ENCODE data around the gene MAST4. TPM values are rescaled to one million over a fixed set of nuclear protein-coding genes. Genes with fewer than 3 reads are reported as not detected.

The MAST4 gene
- total RNA-seq, 2 donors from 2014 or later = 30.5 to 47.8 TPM

DNA sequence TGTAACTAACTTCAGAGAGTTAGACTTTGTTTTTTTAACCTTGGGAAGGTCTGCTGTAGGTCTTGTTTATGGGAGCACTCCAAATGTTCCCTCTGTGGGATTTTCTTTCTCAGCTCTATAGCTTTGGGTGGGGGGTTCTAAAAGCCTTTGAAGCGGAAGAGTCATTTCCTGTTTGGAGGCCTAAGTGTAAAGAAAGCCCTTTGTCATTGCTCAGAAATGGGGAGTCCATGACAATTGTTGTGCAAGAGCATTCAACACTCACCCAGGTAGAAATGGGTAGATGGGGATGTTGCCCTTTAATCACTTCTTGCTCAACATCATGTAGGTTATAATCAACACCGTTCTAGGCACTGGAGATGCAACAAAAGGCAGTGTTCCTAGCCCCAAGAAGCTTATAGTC, 30.3 kb upstream of the MAST4 start:
- Histone ChIP-seq H3K4me3 (no peak overlapping the region), H3K27ac (no peak overlapping the region), H3K27me3 (replicated peaks; ENCODE audit: insufficient read depth) (no peaks in the 10 kb centered on the region), H3K4me1 (ENCODE audit: control insufficient read depth in 1 of 2, low read depth in 2 of 2) (no peaks in the 10 kb centered on the region), H3K9me3 (no peaks in the 10 kb centered on the region), H3K36me3 (no peaks in the 10 kb centered on the region)
- ATAC-seq (ENCODE audit: insufficient number of reproducible peaks, low FRiP score, low read depth) (no peak), DNase-seq (ENCODE audit: low spot score) (no peak)
- TF ChIP-seq, protein P1, sequence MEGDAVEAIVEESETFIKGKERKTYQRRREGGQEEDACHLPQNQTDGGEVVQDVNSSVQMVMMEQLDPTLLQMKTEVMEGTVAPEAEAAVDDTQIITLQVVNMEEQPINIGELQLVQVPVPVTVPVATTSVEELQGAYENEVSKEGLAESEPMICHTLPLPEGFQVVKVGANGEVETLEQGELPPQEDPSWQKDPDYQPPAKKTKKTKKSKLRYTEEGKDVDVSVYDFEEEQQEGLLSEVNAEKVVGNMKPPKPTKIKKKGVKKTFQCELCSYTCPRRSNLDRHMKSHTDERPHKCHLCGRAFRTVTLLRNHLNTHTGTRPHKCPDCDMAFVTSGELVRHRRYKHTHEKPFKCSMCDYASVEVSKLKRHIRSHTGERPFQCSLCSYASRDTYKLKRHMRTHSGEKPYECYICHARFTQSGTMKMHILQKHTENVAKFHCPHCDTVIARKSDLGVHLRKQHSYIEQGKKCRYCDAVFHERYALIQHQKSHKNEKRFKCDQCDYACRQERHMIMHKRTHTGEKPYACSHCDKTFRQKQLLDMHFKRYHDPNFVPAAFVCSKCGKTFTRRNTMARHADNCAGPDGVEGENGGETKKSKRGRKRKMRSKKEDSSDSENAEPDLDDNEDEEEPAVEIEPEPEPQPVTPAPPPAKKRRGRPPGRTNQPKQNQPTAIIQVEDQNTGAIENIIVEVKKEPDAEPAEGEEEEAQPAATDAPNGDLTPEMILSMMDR (IDR thresholded peaks at IDR 0.05) = no peak

DNA sequence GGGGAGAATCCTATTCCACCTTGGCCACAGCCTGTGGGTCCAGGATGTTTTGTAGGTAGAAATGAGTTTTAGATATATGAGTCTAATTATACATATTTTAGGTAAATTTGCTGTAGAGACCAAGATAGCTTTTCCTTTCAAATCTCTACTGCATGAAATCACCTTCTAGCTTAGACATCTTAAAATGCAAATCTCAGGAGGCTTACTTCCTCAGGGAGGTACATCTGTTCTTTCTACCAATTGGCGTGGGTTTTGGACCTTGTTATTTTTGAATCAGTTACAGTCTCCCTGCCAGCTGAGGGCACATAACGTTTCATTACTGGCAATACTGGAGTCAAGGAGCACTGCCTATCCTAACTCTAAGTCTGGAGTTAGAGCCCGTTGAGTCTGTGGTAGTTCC, 28.7 kb upstream of the MAST4 start:
- no peak for ATAC-seq (ENCODE audit: insufficient number of reproducible peaks, low FRiP score, low read depth)
- H3K4me1 ChIP-seq (ENCODE audit: control insufficient read depth in 1 of 2, low read depth in 2 of 2) = peaks cover 0 to 7% of the 10 kb centered on the region in 2 donors
- TF ChIP-seq, protein P1 (IDR thresholded peaks at IDR 0.05) = no peak
- no peaks in the 10 kb centered on the region for H3K36me3 ChIP-seq
- H3K27me3 ChIP-seq (replicated peaks; ENCODE audit: insufficient read depth) = no peaks in the 10 kb centered on the region
- no peak overlapping the region for H3K4me3 ChIP-seq
- DNase-seq (ENCODE audit: low spot score) = no peak
- no peaks in the 10 kb centered on the region for H3K9me3 ChIP-seq
- H3K27ac ChIP-seq = no peak overlapping the region

DNA sequence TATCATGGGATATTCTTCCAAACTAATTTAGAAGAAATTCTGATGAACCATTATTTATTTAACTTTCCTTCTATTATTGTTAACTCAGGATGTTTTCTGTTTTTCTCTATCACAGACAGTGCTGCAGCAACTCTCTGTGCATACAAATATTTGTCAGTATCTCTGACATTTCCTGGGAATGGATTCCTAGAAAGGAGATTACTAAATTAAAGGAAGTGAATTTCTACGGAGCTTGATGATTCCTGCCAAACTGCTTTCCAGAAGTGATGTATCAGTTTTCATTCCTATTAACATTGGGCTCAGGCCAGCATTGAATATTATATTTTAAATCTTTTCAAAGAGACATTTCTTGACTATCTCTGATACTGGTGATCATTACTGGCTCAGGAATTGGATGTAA, 26.0 kb upstream of the MAST4 start:
- no peak overlapping the region for H3K27ac ChIP-seq
- ATAC-seq (ENCODE audit: insufficient number of reproducible peaks, low FRiP score, low read depth) (no peak), DNase-seq (ENCODE audit: low spot score) (no peak)
- H3K27me3 ChIP-seq (replicated peaks; ENCODE audit: insufficient read depth) = no peaks in the 10 kb centered on the region
- peaks cover 0 to 12% of the 10 kb centered on the region in 2 donors for H3K4me1 ChIP-seq (ENCODE audit: control insufficient read depth in 1 of 2, low read depth in 2 of 2)
- TF ChIP-seq, protein P1 (IDR thresholded peaks at IDR 0.05) = no peak
- no peaks in the 10 kb centered on the region for H3K9me3 ChIP-seq
- no peaks in the 10 kb centered on the region for H3K36me3 ChIP-seq
- H3K4me3 ChIP-seq = no peak overlapping the region

DNA sequence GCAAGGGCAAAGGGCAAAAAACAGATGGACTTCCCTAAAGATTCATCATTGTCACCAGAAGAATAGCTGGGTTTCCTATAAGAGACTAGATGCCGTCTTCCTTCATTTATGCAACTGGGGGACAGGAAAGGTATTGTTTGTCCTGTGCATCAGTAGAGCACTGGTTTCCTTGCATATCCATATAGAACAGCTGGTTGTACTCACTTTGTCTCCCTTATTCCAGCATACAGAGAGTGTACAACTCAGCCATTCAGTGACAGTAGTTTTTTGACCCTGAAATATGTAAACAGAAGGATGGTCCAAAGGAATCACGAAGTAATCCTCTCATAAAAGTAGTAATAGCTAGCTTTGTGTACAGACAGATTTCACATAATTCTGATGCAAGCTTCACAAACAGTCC, 22.5 kb upstream of the MAST4 start:
- TF ChIP-seq, protein P1 (IDR thresholded peaks at IDR 0.05) = no peak
- peaks cover 0 to 12% of the 10 kb centered on the region in 2 donors for H3K4me1 ChIP-seq (ENCODE audit: control insufficient read depth in 1 of 2, low read depth in 2 of 2)
- H3K36me3 ChIP-seq = no peaks in the 10 kb centered on the region
- no peaks in the 10 kb centered on the region for H3K9me3 ChIP-seq
- no peaks in the 10 kb centered on the region for H3K27me3 ChIP-seq (replicated peaks; ENCODE audit: insufficient read depth)
- ATAC-seq (ENCODE audit: insufficient number of reproducible peaks, low FRiP score, low read depth) = no peak
- H3K27ac ChIP-seq = no peak overlapping the region
- DNase-seq (ENCODE audit: low spot score) = no peak
- no peak overlapping the region for H3K4me3 ChIP-seq

DNA sequence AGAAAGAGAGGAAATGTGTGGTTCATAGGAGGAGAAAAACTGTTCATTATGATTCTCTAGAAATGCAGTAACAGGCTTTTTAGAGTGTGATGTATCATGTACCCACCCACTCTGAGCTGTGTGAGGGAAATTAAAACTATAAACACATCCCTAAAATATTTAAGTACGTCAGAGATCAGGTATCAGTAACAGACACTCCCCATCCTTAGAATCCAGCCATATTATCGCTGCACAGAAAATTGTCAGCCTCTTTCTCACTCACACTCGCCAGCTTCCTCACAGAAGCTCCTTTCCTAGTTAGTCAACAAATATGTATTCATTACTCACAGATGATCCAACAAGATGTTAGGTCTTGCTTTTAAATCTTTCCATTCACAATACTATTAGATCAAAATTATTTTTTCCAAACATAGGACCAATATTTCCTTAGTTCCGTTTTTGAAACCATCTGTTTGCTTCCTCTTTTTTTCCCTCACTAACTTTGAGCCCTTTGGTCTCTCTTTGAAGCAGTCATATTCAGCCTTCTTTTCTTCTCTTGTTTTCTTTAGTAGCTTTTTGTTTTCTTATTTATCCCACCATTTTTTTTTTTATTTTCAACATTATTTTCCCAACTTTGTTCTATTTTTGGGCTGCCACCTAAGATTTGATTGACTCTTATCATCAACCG, 13.6 kb upstream of the MAST4 start:
- no peak for ATAC-seq (ENCODE audit: insufficient number of reproducible peaks, low FRiP score, low read depth)
- Histone ChIP-seq H3K27me3 (replicated peaks; ENCODE audit: insufficient read depth) (no peaks in the 10 kb centered on the region), H3K9me3 (no peaks in the 10 kb centered on the region), H3K36me3 (no peaks in the 10 kb centered on the region), H3K27ac (no peak overlapping the region), H3K4me1 (ENCODE audit: control insufficient read depth in 1 of 2, low read depth in 2 of 2) (no peaks in the 10 kb centered on the region), H3K4me3 (no peak overlapping the region)
- no peak for DNase-seq (ENCODE audit: low spot score)
- TF ChIP-seq, protein P1 (IDR thresholded peaks at IDR 0.05) = no peak

Measured in thoracic aorta (tissue), 2 donors.